MM.1S (cell line): ENCODE measurements around the gene NKG7.
"Not testable (repeated sequence)": the region's sequence is repeated elsewhere in the genome, so short reads cannot be mapped to it uniquely, and the experiment has no call there.

ENCODE experiments used
- EZH2phosphoT487 ChIP-seq: fragments of 300-600 bp; sonication (generic); IDR thresholded peaks from 2 replicates; pipeline ENCODE4 v1.6.1; 2018; ENCODE audit warnings: antibody characterized with exemption, low read length
- TF ChIP-seq, protein P1 (sequence below): fragments of 300-600 bp; sonication (generic); IDR thresholded peaks from 2 replicates; pipeline ENCODE4 v1.5.1; 2016; ENCODE audit warnings: antibody characterized with exemption, low read length, mixed read lengths

DNA sequence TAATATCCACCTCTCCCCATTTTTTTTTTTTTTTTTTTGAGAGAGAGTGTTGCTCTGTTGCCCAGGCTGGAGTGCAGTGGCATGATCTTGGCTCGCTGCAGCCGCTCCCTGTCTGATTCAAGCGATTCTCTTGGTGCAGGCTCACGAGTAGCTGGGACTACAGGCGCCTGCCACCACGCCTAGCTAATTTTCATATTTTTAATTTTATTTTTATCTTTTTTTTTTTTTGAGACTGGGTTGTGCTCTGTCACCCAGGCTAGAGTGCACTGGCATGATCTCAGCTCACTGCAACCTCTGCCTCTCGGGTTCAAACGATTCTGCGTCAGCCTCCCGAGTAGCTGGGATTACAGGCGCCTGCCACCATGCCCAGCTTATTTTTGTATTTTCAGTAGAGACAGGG, 48.1 kb upstream of the NKG7 start:
- TF ChIP-seq, protein P1, sequence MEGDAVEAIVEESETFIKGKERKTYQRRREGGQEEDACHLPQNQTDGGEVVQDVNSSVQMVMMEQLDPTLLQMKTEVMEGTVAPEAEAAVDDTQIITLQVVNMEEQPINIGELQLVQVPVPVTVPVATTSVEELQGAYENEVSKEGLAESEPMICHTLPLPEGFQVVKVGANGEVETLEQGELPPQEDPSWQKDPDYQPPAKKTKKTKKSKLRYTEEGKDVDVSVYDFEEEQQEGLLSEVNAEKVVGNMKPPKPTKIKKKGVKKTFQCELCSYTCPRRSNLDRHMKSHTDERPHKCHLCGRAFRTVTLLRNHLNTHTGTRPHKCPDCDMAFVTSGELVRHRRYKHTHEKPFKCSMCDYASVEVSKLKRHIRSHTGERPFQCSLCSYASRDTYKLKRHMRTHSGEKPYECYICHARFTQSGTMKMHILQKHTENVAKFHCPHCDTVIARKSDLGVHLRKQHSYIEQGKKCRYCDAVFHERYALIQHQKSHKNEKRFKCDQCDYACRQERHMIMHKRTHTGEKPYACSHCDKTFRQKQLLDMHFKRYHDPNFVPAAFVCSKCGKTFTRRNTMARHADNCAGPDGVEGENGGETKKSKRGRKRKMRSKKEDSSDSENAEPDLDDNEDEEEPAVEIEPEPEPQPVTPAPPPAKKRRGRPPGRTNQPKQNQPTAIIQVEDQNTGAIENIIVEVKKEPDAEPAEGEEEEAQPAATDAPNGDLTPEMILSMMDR = not testable (repeated sequence)
- TF ChIP-seq EZH2phosphoT487 = not testable (repeated sequence)
